ENCODE measurements around the gene CRYBB1.

CRYBB1 gene

DNA sequence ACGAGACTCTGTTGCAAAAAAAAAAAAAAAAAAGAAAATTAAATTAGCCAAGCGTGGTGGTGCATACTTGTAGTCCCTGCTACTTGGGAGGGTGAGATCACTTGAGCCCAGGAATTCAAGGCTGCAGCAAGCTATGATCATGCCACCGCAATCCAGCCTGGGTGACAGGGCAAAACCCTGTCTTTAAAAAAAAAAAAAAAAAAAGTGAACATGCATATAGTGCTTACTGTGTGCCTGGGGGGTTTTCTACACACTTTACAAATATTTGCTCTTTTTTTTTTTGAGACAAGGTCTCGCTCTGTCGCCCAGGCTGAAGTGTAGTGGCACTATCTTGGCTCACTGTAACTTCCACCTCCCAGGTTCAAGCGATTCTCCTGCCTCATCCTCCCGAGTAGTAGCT lies 40.7 kb downstream of the CRYBB1 start:
- DNase-seq (ENCODE audit: low read depth) = no peak

DNA sequence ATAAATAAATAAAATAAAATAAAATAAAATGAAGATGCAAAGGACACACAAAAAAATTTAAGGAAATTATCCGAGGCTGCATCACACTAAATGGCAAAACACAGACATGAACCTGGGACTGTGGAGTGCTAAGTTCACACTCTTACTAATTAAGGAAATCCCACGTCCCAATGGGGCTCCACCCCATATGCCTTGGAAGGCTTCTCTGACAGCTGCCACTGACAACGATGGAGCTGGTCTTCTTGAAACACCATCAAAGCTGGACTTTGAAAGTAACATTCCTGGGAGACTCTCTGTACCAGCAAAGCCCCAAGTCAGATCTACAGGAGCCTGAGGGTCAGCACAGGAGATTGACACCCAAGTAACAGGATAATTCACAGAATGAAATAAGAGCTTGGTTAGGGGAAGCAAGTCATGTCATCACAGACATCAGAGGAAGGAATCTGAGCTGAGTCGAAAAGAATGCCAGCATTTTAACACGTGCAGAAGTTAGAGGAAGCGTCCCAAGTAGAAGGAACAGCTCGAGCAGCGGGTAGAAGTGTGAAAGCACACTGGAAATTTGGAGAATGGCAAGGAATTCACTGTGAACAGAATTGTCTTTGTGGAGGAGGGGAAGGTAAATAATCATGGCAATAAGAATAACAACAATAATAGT lies 41.7 kb downstream of the CRYBB1 start:
- no peak for DNase-seq (ENCODE audit: low read depth)

DNA sequence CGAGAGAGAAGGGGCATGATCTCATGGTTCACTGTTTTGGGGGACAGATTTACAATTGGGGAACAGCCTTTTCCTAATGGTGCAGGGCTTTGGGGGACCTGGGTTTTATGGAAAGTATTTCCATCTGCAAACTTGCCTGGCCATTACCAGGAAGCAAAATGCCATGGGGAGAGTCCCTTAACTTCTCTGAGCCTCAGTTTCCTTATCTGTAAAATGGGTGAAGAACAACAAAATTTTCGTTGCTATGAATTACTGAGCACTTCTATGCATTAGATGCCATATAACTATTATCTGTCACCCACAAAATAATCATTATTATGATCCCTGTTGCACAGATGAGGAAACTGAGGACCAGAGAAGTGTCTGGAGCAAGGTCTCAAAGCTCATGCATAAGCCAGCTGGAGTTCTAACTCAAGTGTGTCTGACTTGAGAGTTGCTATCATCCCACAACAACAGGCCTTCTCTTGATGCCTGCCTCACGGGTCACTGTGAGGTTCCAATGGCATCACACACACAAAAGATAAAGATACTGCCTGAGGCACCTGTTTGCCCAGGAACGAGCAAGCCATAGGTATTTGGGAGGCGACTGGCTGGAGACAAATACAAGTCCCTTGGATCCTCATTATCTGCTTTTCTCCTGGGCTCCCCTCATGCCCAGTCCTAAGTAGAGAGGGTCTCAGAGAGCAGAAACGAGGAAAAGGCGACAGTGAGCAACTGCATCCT lies 43.7 kb downstream of the CRYBB1 start:
- no peak for DNase-seq (ENCODE audit: low read depth)

DNA sequence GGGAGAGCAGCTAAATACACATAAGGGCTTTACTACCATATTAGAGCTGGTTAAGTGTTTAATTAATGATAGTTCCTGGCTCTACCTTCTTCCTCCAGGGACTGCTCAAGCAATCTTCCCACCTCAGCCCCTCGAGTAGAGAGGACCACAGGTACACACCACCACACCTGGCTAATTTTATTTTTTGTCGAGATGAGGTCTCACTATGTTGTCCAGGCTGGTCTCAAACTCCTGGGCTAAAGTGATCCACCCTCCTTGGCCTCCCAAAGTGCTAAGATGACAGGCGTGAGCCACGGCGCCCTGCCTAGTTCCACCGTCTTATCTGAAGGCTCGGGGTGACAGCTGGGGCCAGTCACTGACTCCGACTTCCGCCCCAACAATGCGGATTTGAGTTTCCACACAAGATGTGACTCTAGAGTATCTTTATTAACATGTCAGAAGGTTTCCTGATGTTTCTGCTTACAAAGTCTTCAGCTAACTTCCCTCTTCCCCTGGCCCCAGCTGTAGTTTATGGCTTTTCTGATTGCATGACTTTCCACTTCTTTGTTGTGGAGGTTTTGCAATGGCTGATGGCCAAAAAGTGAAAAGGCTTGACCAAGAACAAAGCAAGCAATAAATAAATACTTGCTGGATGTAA lies 44.7 kb downstream of the CRYBB1 start:
- no peak for DNase-seq (ENCODE audit: low read depth)

DNA sequence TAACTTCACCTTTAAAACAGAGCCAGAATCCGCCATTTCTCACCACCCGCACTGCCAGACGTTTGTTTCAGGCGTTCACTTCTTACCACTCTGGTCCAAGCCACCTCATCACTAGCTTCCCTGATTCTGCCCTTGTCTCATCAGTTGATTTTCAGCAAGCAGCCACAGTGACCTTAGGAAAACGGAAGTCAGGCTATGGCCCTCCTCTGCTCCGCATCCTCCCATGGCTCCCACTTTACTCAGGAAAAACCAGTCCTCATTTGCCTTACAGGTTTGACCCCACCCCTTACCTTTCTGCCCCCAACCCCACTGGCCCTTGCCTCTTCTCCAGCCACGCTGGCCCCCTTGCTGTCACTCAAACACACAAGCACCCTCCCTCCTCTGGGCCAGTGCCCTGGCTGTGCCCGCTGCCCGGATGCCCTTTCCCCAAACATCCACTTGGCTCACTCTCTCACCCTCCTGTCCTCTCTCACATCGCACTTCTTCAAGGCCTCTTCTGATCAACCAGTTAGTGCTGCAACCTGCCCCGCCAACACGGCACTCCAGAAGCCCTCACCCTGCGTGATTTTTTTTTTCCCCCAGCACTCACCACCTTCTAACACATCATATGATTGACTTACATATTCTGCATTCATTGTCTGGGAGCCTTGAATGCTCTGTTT lies 46.8 kb downstream of the CRYBB1 start:
- DNase-seq (ENCODE audit: low read depth) = no peak

DNA sequence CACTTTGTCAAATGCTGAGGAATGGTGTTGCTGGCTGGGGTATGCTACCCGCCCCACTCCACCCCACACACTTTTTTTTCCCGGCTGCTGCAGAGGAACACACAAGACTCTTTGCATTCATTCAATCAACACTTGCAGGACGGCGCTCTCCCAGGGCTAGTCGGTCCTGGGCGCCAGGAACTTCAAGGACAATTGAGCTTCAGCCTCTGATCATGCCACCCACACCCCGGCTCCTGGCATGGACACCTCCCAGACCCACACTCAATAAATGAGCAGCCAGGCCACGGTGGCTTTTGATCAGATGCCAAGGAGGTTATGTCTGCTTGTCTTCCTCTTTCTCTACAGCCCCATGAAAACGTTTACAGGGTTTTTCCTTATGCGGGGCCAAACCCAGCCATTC lies 47.7 kb downstream of the CRYBB1 start:
- DNase-seq (ENCODE audit: low read depth) = no peak

DNA sequence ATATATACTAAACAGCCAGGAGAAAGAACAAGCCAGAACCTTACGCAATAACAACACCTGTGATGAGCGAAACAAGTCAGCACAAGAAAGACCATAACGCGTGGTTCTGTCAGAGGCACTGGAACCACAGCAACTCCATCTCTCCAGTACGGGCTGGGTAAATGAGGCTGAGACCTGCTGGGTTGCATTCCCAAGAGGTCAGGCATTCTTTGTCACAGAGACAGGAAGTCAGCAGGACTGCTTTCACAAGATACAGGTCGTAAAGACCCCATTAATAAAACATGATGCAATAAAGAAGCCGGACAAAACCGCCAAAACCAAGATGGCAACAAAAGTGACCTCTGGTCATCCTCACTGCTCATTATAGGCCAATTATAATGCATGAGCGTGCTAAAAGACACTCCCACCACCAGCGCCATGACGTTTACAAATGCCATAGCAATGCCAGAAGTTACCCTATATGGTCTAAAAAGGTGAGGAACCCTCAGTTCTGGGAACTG lies 49.6 kb downstream of the CRYBB1 start:
- DNase-seq (ENCODE audit: low read depth) = no peak

DNA sequence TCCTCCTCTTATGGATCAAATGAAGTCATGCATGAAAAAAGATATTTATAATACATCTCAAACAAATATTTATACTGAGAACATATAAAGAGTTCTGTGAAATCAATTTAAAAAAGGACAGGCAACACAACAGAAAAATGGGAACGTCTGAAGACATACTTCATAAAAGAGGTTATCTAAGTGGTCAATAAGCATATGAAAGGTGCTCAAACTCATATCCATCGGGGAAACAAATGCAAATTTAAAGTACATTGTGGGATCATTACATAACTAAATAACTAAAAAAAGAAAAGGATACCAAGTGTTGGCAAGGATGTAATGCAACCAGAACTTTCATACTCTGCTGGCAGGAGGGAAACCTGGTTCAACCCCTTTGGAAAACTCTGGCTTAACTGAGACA lies 50.2 kb downstream of the CRYBB1 start:
- DNase-seq (ENCODE audit: low read depth) = no peak

DNA sequence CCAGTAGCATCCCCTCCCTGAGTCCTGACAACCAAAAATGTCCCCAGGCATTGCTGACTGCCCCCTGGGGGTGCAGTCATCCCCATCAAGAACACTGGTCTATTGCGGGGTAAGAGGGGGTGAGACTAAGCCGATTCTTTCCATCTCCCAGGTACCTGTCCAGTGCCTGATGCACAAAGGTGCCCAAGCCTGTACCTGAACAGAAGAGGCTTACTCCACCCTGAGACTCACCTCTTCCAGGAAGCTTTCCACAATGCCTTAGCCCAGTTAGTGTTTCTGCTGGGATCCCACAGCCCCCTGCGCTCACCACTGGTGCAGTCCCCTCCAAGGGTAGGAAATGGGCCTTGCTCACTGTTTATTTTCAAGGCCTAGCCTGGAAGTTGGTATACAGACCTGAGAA lies 50.8 kb downstream of the CRYBB1 start:
- DNase-seq (ENCODE audit: low read depth) = no peak

DNA sequence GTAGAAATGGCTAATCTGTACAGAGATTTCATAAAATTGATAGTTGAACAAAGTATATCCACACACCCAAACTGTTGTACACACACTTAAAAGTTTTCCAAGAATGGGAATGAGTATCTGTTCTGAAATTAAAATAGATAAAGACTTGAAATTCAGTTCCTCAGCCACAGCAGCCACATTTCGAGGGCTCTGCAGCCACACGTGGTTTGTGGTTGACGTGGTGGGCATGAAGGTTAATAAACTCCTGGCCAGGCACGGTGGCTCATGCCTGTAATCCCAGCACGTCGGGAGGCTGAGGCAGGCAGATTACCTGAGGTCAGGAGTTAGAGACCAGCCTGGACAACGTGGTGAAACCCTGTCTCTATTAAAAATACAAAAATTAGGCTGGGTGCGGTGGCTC lies 51.9 kb downstream of the CRYBB1 start:
- DNase-seq (ENCODE audit: low read depth) = no peak

DNA sequence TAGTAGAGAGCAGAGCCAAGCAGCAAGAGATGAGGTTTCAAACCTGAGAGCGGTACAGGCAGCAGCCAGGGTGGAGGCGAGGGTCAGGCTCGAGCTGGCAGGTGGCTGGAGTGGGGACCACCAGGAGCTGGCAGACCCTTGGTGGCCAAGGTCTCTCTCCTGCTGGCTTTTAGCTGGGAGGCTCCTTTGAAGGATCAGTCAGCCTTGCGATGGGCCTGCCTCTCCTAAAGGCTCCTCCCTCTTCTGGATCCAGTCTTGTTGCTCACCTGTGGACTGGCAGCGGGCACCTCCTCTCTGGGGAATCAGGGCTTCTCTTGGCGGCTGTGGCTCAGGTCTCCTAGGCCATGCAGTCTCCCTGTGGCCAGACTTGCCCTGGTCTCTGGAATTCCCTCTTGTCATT lies 52.6 kb downstream of the CRYBB1 start:
- DNase-seq (ENCODE audit: low read depth) = no peak

DNA sequence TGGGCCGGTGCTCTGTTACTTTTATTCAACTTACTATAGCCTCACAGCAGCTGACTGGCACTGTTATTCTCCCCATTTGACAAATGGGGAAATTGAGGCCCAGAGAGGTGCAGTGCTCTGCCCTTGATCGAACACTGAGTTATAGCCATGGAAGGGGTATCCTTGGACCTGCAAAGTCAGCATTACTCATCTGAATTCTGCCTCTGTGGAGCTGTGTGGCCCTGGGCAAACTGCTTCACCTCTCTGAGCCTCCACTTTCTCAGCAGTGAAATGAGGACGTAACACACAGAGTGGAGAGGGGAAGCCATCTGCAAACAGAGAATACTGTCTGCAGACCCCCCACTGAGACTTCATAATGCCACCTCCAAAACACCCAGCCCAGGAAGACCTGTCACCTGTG lies 53.2 kb downstream of the CRYBB1 start:
- DNase-seq (ENCODE audit: low read depth) = no peak

DNA sequence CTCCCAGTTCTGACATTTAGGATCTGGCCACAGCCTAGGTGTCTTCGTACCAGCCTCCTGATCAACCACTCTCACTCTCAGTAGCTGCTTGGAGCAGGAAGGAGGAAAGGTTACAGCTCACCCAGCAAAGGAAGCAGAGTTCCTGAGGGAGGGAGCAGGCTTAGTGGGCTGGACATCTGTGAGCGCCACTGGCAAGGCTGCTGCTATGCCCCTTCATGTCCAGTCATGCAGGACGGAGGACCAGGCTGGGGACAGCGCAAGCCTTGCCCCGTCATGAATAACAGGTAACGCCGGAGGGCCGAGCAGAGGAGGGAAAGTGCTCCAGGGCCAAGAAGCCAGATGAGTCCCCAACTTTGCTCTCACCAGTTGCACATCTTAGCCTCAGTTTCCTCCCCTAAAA lies 53.6 kb downstream of the CRYBB1 start:
- no peak for DNase-seq (ENCODE audit: low read depth)

DNA sequence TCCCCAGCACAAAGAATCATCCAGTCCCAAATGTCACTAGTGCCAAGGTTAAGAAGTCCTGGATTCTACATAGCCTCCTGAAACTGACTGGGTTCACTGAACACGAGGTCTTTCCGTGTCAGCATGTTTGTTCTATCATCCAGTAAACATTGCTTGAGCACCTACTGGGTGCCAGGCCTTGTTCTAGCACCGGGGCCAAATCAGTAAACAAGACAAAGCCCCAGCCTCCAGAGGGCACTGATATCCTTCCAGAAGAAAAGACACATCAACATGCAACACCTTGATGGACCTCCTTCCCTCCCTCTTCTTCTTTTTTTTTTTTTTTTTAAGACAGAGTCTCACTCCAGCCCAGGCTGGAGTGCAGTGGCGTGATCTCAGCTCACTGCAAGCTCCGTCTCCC lies 54.8 kb downstream of the CRYBB1 start:
- DNase-seq (ENCODE audit: low read depth) = no peak

DNA sequence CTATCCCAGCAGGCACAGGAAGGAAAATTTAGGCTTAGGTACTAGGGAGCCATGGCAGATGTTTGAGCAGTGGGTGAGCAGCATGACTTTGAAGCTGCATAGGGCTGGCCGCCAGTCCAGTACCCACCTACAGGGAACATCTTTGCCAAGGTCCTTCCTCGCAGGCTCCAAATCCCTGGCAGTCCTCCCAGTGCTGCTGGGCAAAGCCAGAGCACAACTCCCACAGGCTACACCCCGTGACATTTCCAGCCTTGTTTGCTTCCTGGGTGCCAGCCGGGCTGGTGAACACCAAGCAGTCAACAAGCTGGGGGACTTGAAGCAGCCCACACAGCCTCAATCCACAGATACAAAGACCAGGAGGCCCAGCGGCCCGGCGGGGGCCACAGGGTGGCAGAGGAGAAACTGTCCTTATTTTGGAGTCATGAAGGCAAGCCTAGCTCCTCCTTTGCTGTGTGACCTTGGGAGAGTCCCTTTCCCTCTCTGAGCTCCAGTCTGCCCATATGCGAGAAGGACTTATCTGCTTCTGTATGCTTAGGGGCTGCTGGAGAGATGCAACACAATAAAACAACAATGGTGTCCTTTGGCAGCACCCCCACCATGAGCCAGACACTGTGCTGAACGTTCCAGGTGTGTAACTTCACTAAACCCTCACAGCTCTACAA lies 55.9 kb downstream of the CRYBB1 start:
- no peak for DNase-seq (ENCODE audit: low read depth)

DNA sequence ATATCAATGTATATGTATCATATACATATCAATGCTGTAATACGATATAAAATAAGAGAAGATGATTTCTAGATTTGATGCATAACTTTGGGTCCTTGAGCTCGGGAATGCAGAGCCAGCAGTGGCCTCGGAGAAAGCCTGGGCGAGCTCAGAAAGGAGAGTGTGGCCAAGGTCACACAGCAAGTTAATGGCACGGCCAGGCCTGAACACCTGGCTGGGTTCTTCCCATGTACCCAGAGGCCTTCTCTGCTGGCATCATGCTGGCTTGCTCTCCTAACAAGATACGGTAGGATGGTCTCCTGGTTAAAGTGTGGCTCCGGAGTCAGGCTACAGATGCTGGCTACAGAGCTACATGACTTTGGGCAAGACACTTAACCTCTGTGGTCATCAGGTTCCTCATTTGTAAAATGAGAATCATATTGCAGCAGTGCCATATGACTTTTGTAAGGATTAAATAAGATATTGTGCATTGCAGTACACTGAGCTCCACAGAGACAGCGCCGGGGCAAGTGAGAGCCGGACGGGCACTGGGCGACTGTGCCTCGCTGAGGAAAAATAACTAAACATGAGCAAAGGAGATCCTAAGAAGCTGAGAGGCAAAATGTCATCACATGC lies 57.8 kb downstream of the CRYBB1 start:
- DNase-seq (ENCODE audit: low read depth) = no peak

DNA sequence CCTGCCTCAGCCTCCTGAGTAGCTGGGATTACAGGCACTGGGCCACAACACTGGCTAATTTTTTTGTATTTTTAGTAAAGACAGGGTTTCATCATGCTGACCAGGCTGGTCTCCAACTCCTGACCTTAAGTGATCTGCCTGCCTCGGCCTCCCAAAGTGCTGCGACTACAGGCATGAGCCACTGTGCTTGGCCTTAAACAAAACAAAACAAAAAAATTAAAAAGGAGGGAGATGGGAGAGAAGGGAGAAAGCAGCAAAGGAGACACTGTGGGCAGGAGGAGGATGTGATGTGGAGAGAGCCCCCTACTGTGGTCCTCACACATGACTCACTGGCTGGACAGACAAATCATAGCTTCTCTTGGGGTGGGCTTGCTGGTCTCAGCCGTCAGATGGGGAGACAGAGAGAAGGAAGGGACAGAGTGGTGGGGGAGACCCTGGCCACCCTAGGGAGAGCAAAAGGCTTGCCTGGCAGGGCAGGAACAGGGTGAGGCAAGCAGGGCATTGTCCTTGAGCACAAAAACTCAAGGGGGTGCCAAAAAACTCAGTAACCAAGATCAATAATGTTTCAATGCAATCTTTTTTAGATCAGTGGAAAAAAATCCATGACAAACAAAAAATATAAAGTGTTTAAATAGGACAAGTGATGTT lies 59.5 kb downstream of the CRYBB1 start:
- DNase-seq (ENCODE audit: low read depth) = no peak

DNA sequence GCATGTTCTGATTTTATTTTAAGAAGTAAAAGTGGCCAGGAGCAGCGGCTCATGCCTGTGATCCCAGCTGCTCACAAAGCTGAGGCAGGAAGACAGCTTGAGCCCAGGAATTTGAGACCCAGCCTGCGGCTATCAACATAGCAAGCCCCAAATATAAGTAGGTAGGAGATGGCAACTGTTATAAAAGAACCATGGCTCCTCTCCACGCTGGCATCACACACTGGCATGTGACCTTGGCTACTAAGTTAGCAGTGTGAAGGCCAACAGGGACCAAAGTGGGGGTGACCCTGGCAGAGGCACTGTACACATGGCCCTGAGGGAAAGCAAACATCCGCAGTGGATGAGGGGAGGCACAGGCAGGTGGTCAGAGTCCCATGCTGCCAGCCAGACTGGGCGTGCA lies 60.9 kb downstream of the CRYBB1 start:
- no peak for DNase-seq (ENCODE audit: low read depth)

DNA sequence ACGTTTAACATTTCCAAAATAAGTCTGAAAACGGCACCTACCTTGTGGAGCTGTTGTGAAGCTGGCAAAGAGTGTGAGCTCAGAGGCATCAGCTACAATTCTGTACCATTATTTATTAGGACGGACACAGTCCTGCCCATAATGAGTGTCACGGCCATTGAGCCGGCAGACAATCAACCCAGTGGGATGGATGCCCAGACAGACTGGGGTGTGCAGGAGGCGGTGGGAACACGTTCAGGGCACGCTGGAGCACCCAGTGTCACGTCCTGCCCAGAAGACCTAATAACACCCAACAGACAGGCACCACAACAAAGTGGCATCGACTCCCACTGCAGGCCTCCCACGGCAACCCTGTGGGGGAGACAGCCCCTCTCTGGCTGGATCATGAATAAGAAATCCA lies 62.3 kb downstream of the CRYBB1 start:
- no peak for DNase-seq (ENCODE audit: low read depth)

DNA sequence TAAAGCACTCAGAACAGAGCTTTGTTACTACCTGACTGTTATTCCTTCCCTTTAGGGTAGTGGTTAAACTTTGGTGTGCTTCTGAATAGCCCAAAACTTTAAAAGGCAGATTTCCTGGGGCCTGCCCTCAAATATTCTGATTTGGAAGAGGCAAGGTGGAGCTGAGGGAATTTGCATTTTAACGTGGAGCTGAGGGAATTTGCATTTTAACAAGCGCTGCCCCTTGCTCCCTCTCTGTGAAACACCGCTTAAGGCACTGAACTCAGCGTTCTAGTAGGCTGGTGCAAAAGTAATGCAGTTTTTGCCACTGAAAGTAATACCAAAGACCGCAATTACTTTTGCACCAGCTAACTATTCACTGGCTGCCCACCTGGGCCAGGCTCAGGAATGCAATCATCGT lies 62.9 kb downstream of the CRYBB1 start:
- no peak for DNase-seq (ENCODE audit: low read depth)

DNA sequence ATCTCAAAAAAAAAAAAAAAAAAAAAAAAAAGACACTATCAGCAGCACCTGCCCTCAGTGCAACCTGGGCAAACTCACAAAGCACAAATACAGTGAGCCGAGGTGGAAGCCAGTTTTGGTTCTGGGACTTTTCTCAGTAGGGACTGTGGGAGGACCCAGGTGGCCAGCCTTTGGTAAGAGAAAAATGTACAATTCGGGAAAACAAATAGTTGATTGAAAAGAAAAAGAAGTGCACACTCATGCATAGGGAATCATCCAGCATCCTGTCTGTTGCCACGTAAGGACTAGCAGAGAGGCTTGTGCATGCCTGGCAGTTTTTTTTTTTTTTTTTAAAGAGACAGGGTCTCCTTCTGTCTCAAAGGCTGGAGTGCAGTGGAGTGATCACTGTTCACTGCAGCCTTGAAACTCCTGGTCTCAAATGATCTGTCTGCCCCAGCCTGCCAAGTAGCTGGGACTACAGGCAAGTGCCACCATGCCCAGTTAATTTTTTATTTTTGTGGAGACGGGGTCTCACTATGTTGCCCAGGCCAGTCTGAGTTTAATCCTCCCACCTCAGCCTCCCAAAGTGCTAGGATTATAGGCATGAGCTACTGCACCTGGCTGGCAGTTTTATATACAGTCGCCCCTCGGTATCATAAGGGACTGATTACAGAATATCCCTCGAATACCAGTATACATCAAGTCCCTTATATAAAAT lies 64.6 kb downstream of the CRYBB1 start:
- no peak for DNase-seq (ENCODE audit: low read depth)

Data from stimulated activated CD8-positive, alpha-beta memory T cell treated with anti-CD3 and anti-CD28 coated beads, Interleukin-15, amount 100 ng/mL, for 24 hours (primary cell).